ENCODE measurements around the gene RNF207.

Gene RNF207

DNA sequence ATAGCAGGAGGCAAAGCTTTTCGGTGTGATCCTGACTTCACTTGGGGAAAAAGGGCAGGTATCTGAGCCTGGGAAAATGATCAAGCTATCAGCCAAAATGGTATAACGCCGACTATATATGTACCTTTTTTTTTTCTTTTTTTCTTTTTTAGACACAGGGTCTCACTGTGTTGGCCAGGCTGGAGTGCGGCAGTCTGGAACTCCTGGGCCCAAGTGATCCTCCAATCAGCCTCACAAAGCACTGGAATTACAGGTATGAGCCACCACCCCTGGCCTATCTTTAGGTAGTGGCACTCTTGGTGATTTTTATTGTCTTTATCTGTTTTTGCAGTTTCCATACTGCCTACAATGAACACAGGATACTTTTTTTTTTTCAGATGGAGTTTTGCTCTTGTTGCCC, 31.2 kb downstream of the RNF207 start:
- DNase-seq, result no peak

DNA sequence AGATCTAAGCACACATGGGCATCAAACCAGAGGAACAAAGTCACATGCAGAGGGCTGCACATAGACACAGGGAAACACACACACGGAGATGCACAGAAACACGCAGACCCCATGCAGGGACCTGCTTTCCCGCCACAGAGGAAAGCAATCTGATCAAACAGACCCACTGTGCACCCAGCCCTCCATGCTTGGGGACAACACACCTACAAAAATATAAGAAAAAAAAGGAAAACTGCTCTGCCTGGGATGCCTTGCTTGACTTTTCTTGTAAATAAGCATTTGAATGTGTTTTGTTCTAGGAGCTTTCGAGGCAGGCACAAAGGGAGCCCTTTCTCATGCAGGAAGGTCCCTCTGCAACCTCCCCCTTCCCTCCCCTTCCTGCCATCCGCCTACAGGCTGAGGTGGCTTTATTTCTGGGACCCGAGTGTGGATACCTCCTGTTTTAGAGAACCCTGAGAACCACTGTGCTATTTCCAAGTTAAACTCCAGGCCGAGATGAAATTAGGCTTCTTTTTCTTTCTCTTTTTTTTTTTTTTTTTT, 33.4 kb downstream of the RNF207 start:
- DNase-seq, result no peak

DNA sequence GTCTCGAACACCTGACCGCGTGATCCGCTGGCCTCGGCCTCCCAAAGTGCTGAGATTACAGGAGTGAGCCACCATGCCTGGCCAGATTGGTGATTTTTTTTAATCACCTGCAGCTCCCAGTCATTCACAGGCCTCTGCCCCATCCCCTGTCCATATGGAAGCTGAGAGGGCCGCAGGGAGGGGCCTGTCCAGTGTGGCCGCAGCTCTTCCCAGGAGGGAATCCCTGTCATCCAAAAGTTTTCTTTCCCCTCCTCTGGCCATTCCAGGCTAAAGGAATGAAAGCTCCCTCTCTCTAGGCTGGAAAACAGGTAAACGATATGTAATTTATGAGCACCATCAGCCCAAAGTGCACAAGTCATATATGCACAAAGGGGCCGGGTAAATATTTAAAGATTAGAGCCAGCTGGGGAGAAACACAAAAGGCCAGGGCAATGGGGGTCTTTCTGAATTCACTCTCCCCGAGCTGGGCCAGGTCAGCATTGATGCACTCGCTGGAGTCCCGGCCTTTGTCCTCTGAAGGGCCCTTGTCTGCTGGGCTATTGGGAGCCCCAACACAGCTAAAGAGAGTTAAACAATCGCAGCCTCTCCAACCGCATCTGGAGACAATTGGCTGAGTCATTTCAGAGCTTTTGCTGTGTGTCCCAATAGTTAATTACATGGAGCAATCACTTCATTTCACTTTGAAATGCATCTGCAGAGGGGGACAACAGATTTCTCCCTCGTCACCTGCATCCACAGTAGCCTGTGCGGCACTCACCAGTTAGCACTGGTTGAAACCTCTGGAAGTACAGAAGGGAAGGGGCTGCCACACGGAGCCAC, 34.2 kb downstream of the RNF207 start:
- DNase-seq, result no peak

DNA sequence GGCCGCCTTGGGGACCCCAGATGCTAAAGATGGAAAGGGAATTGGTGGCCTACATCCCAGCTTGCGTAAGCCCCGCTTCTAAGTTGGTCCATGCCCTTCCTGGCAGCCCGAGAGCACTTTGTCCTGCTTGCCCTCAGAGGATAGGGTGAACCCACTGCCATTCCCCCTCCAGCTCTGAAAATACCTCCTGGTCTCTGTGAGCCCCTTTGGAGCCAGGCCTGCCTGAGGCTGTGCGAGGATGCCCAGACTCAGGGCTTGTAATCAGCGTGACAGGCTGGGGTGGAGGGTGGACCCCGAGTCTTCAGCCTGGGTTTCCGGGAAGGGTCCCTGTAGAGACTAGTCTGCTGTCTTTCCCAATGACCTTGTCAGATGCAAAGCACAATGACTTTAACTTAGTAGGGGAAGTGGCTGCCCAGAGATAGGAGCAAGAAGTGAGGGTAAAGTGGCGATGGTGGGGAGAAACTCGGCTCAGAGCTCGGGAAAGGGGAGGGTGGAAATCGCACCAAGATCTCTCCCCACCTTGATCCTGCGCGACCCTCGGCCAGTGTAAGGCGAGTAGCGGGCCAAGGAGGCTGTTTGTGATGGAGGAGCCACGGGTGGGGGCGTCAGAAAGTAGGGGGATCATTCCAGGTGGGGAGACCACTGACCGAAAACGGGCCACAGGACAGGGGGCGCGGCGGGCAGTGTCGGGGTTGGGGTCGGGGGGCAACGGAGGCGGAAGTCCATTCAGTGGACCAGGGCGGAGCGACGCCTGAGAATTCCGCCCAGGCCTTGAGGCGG, 35.4 kb downstream of the RNF207 start:
- DNase-seq, result no peak

DNA sequence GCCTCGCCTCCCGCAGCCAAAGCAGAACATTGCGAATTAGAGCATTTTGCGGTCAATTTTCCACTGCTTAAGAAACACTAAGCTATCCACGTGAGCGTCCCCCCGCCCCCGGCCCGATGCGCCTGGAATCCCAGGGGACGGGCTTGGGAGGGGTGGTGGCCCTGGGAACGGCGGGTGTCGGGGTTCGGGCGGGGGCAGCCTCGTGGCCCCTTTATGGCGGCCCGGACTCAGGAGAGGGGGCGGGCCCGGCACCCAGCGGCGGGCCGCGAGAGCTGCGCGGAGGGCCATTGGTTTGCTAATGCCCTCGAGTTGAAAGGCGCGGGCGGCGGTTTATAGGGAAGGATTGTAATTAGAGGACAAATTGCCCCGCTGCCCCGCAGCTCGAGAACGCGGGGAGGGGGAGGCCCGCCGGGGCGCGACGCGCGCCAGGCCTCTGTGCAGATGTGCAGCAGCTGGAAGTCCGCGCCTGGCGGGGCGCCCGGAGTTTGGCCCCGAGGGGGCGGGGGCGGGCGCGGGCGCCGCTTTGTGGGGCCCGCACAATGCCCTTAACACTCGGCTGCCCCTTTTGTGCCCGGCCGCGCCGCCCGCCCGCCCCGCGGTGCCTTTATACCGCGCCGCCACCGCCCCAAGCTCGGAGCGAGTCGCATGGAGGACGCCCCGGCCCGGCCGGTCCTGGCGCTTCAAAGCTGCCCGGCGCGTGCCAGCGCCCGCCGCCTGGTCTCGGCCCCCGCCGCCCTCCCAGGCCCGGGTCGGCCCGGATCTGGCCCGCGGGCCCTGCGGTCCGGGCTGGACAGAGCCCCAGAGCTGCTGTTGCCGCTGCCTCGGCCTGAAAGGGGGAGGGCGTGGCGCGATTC, 36.2 kb downstream of the RNF207 start:
- no peak for DNase-seq

DNA sequence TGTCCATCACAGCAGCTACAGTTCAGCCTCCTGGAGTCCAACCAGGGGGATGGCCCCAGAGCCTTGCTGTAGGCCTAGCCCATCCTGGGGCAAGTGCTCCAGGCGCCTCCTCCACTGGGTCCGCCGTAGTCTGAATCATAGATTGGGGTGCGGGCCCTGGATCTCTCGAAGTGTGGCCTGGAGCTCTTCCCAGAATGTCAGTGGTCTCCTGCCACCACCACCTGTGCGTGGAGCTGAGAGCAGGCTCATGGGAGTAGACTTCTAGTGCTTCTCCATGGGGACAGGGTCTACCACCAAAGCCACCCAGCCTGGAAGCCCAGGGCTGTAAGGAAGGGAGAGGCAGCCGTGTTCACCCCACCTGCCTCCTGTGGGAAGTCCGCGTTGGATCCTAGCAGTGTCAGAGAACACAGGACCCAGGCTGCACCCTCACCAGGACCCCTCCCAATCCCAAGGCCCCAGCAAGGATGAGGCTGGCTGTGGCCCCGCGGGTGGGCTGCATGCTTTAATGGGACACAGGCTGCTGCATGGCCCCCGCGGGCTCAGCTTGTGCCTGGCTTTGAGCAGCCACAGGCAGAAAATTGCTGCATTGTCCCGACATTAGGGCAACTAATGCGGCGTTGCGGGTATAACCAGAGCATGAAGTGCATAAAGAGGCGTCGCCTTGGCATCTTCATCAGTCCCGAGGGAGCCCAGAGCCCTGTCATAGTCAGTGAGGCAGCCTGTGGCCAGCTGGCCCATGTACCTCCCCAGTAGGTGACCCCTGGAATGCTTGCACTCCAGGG, 37.3 kb downstream of the RNF207 start:
- DNase-seq, result no peak

DNA sequence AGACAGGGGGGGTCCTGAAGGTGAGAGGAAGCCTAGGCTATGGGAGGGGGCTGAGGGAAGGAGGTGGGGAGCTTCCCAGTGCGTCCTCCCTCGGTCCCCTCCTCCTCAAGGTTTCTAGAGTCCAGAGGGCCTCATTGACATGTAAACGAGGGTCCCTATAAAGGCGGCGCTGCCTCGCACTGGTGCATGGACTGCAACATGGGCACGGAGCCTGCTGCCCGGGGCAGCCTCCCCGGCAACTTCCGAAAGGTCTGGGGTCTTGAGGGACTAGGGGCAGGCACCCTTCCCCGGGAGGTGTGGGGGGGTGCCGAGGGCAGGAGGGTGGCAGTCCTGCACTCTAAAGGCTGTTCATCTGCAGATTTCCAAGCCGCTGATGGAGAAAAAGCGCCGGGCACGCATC, 38.1 kb downstream of the RNF207 start, which contains the start of gene HES3:
Gene HES3 (plus strand): TSS at position 187 of the 400 bp plus-strand sequence. CDS start 187 bp downstream, at position 374.
- no peak for DNase-seq

DNA sequence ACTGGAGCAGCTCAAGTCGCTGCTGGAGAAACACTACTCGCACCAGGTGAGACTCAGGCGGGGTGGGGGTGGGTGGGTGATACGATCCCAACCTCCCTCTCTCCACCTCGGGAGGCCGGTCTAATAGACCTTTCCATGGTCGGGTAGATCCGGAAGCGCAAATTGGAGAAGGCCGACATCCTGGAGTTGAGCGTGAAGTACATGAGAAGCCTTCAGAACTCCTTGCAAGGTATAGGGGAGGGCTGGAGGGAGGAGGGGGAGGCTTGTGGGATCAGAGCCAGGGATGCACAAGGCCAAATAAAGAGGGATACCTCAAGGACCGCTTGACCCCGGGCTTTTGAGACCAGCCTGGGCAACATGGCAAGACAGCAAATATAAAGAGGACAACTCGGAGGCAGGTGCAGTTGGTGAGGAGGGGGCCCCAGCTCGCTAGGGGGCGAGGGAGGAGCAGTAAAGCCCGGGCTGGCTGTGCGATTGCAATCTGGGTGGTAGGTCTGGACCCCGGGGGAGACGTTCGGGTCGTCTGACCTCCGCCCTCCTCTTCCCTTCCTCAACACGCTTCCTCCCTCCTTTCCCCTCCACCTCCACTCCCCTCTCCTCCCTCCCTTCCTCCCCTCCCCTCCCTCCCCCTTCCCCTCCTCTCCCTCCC, 38.6 kb downstream of the RNF207 start:
- no peak for DNase-seq

DNA sequence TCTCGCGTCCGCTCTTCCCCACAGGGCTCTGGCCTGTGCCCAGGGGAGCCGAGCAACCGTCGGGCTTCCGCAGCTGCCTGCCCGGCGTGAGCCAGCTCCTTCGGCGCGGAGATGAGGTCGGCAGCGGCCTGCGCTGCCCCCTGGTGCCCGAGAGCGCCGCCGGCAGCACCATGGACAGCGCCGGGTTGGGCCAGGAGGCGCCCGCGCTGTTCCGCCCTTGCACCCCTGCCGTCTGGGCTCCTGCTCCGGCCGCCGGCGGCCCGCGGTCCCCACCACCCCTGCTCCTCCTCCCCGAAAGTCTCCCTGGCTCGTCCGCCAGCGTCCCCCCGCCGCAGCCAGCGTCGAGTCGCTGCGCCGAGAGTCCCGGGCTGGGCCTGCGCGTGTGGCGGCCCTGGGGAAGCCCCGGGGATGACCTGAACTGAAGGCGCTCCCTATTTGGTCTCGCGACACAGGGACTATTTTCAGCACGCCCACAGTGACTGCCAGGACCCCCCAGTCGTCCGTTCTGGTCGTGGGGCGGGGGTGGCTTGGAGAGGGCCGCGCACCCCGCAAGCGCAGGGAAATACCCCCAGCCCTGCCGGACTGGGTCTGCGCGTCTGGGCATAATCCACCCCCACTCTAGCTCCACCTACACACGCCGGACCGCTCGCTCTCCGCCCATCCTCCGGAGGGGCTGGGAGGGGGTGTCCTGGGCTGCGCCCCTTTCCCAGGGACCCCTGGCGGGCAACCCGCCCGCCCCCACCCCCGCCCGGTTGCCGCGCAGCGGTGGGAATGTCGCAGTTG, 39.4 kb downstream of the RNF207 start:
- DNase-seq, result peak; percentile 82

DNA sequence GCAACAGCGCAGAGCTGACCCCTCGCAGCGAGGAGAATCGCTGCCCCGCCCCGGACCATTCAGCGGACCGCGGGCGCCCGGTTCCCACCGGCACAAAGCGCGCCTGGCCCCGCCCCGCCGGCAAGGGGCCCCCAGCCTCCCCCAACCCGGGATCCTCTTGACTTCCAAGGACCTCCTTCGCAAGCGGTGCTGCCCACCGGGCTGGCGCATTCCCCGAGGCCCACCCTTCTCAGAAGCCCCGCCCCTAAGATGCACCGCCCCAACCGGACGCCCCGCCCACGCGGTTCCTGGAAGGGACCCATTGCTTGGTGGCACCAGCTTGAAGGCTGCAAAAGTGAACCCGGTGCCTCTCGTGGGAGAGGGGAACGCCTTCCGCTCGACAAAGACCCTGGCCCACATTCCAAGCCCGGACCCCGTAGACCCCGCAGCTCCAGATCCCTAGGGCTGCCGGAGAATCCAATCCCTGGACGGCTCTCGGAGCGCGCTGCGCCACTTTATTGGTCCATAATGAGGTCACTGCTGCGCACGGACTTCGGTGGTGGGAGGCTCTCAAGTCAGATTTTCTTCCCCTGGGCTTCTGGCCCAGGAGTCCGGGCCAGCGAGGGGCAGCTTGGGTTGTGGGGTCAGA, 40.1 kb downstream of the RNF207 start:
- peak; percentile 84 for DNase-seq

DNA sequence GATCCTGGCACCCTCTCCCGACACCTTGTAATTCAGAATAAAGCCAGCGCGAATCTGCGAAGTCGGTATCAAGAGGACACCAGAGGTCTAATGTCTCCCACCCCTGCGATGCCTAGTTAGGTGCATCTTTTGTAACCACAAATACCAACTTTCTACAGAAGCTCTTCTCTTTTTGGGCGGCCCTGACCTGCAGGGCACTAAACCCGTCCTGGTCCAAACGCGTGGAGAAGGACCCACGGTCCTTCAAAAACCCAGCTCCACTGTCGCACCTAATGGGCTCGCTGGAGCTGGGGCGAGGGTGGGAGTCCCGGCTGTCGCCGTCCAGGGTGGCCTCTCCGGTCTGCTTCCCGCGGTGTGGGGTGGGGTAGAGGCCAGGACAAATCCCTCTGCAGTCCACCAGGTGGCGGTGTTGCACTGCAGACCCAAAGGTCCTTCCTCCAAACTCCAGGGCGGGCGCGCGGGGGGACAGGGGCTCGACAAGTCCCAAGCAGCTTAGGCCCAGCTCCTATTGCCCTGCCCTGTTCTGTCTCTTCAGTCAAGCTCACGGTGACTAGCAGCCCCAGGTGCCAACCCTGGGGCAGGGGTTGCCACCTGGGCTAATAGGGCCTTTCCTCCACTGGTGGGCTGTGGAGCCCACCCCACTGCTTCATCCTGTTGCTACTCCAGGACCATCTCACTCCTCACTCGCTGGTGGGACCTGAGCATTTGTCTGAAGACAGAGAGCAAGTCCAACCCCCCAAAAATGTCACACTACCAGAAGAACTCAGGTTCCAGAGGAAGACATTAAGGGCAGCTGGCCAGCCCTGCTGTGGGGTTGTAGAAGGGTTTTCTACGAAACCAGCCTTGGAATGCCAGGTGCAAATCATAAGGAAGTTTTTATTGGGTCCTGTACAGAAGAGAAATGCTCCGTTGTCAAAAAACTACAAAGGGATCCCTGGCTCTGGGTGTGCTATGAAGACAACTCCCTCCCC, 40.9 kb downstream of the RNF207 start:
- peak; percentile 81 for DNase-seq

DNA sequence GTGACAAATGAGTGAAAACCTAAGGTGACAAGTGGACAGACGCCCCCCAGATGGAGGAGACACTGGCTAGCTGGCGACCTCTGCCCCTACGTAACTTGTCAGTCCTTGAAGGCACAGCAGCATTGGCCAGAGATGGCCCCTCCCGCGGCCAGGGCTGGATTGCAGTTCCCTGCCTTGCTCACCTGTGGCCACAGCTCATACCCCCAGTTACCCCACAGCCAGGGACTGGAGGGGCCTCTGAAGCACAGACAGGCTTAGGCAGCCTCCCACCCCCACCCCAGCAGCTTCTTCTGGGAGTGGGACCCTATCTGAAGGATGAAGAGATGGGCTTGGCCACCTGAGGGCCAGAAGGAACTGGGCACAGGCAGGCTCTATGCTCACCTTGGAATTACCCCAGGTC, 41.7 kb downstream of the RNF207 start:
- no peak for DNase-seq

DNA sequence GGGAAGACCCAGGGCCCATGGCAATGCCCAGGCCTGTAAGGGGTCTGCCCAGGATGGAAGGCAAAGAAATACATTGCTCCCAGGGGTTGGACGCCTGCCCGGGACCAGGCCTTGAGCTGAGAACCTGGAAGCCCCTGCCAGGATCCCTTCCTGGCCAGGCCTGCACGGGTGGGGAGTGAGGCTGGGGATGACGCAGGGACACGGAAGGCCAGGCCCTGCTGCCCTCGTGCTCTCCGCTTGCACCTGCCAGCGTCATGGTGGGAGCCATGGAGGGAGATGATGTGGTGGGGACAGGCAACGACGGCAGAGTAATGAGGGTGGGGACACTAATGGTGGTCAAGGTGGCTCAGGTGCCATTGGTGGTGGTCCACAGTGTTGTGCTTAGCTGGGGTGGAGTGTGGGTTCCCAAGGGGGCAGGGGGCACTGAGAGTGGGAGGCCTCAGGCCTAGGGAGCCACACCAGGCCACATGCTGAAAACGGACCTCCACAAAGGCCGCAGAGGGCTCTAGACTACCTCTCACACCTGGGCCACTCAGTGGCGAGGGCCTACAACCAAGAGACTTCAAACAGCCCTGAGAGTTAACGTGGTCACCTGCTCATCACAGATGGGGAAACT, 42.4 kb downstream of the RNF207 start:
- DNase-seq, result no peak

DNA sequence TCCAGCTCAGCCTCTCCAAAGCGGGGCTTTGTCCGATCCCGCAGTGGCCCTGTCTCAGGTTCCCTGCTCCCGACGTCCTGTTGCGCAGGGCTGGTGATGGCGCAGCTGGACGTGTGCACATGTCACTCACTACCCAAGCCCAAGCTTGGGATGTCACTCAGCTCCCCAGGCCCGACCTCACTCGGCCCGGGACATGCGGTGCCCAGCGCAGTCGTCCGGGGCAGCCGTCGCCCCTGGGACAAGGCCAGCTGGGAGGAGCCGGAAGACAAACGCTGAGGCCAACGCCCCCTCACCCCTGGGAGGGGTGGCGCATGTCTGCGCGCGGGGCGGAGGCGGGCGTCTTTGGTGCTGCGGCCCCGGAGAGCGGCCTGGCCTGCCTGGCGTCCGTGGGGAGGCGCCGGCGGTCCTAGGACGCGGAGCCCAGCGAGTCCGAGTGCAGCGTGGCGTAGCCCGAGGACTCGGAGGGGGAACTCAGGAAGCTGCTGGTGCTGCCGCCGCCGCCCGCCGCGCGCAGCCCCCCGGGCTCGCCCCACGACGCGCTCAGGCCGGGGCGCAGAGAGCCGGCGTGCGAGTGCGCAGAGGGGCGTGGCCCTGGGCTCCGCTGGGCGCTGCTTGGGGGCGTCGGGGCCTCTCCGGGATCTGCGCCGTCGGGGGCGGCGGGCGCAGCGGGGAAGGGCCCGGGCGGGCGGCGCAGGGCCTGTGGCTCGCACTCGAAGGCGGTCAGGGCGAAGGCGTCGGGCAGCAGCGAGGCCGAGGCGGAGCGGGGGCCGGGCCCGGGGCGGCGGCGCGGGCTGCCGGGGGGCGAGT, 43.2 kb downstream of the RNF207 start:
- no peak for DNase-seq

DNA sequence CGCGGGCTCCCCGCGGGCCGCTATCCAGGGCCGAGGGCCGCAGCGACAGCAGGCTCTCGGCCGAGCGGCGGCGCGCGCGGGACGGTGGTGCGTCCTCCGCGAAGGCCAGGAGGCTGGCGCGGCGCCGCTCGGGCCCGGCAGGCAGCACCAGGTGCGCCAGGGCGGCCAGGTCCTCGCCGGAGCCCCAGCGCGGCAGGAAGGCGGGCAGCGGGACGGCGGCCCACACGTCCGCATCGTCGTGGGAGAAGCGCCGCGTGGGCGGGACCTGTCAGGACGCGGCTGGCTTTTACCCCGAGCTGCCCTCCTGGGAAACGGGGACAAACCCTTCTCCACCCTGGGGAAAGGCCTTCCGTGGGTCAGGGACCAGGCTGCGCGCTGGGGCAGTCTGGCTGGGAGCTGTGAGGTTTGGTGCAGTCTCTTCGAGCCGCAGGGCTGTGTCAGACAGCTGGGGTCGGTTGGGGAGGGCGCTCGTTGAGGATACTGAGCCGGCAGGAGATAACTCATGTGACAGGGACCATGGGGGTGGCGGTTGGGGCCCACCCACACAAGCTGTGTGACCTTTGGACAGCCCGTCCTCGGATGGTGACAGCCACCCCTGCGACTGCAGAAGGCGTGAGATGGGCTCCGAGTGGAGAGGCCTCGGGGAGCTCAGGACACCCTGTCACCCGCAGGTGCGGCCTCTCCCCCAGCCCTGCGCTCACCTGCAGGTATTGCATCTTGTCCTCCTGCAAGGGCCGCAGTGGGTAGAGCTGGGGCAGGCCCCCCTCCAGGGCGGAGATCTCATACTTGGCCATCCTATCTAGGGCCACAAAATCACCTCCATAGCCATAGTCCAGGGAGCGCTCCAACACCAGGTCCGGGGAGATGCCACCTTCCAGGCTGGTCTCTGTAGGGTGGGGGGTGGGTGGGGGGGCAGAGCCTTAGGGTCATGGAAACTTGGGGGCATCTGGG, 44.1 kb downstream of the RNF207 start:
- no peak for DNase-seq

DNA sequence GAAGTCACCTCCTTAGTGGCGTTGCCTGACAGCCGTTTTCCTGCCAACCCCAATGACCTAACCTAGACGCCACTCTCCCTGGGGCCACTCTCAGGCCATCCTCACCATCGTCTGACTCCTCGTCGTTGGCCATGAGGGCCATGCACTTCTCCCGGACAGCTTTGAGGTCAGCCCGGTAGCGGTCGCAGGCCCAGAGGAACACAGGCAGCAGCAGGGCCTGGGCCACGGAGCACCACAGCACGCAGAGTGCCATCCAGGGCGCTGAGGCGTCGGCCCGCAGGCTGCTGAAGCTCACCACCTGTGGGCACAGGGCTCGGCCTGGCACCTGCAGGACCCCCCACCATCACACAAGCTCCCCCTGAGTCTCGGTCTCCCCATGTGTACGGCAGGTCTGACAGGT, 45.3 kb downstream of the RNF207 start:
- DNase-seq, result no peak
